Measurements from ENCODE around the gene GORASP1. TPM values are rescaled to one million over a fixed set of nuclear protein-coding genes. Genes with fewer than 3 reads are reported as not detected.

Gene GORASP1
- total and polyA plus RNA-seq, 2 of the 8 experiments (the other 6 are each of a cell fraction or from before 2014, with no cell fraction given): 33.4 to 33.5 TPM

- H3K18ac ChIP-seq (ENCODE audit: extremely low read depth, low read length): no peak overlapping the region
- FAIRE-seq (no peak), DNase-seq (ENCODE audit: low read depth in 1 of 2, low spot score in 2 of 2) (no peak)
- no peak overlapping the region for H2BK12ac ChIP-seq (ENCODE audit: low read depth, low read length)
- no peaks in the 10 kb centered on the region for H3K23me2 ChIP-seq (ENCODE audit: low read depth, low read length)
- H4K91ac ChIP-seq (replicated peaks; ENCODE audit: insufficient read length, low read length): no peak overlapping the region
- H3K9ac ChIP-seq (replicated peaks in 1 of 4; ENCODE audit: extremely low read depth in 1 of 4, low read depth in 3 of 4, low read length in 3 of 4): no peak overlapping the region
- peaks cover 8 to 49% (median 19%) of the 10 kb centered on the region in 4 experiments for H3K36me3 ChIP-seq (ENCODE audit: control insufficient read depth in 2 of 4, insufficient read depth in 4 of 4, low read length in 3 of 4)
- no peak overlapping the region for H3K14ac ChIP-seq (ENCODE audit: insufficient read length)
- WGBS, 2 experiments (ENCODE audit: extremely low coverage in 1 of 2, insufficient coverage in 1 of 2, insufficient read length in 1 of 2, insufficient replicate concordance in 2 of 2, low coverage in 1 of 2, low lambda C conversion rate in 2 of 2, missing lambda C conversion rate in 1 of 2): 93% methylated on average over 4 of the region's 4 CpGs; no CpG with 5 or more reads in 1 of the 2 experiments
- H3K23ac ChIP-seq (ENCODE audit: insufficient read length): no peak overlapping the region
- H2BK5ac ChIP-seq (ENCODE audit: low read depth, low read length): no peak overlapping the region
- H4K5ac ChIP-seq (ENCODE audit: insufficient read length, low read depth, low read length): no peak overlapping the region
- ChIA-PET CTCF (ENCODE audit: partially characterized antibody) (no interaction called here), POLR2A (ENCODE audit: partially characterized antibody) (interaction anchor here (1.0 kb wide), 1 partner anchor 32 kb away, joined by 3 read pairs; no protein-coding TSS in a partner anchor)
- H3K27me3 ChIP-seq (replicated peaks in 1 of 4; ENCODE audit: control insufficient read depth in 3 of 4, extremely low read depth in 1 of 4, insufficient read depth in 3 of 4, low read length in 3 of 4): no peaks in the 10 kb centered on the region
- no peak overlapping the region for H2AK5ac ChIP-seq (ENCODE audit: low read depth, low read length)
- H3K4me1 ChIP-seq (replicated peaks in 1 of 4; ENCODE audit: control insufficient read depth in 3 of 4, insufficient read depth in 4 of 4, low read length in 3 of 4): no peaks in the 10 kb centered on the region
- no peak overlapping the region for H3K4ac ChIP-seq (replicated peaks; ENCODE audit: insufficient read length, low read depth, low read length)
- no peak overlapping the region for H3K4me2 ChIP-seq (ENCODE audit: insufficient read depth in 1 of 2, low read depth in 2 of 2, low read length in 2 of 2)
- H4K8ac ChIP-seq (ENCODE audit: extremely low read depth, insufficient read depth, low read length): no peak overlapping the region
- TF ChIP-seq CHD1 (IDR thresholded peaks at IDR 0.05; ENCODE audit: low read depth, low read length): no peak
- no peak for TF ChIP-seq POLR2A (IDR thresholded peaks at IDR 0.05; ENCODE audit: control extremely low read depth in 1 of 2, low read depth in 2 of 2, low read length in 2 of 2)
- no peak for TF ChIP-seq TCF12 (IDR thresholded peaks at IDR 0.05; ENCODE audit: low read depth, low read length)
- no peak for TF ChIP-seq HDAC6 (IDR thresholded peaks at IDR 0.05; ENCODE audit: low read depth, low read length)
- TF ChIP-seq SRF (IDR thresholded peaks at IDR 0.05; ENCODE audit: low read depth, low read length): no peak
- no peak for TF ChIP-seq BCL11A (IDR thresholded peaks at IDR 0.05; ENCODE audit: low read depth in 2 of 2, low read length in 2 of 2)
- TF ChIP-seq CBX5 (IDR thresholded peaks at IDR 0.05; ENCODE audit: low read depth, low read length): no peak
- TF ChIP-seq, protein P1, sequence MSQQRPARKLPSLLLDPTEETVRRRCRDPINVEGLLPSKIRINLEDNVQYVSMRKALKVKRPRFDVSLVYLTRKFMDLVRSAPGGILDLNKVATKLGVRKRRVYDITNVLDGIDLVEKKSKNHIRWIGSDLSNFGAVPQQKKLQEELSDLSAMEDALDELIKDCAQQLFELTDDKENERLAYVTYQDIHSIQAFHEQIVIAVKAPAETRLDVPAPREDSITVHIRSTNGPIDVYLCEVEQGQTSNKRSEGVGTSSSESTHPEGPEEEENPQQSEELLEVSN (IDR thresholded peaks at IDR 0.05): no peak
- no peak for TF ChIP-seq CEBPB (IDR thresholded peaks at IDR 0.05; ENCODE audit: low read depth, low read length)
- H2AFZ ChIP-seq (ENCODE audit: low read length): no peak overlapping the region
- no peaks in the 10 kb centered on the region for H3K9me3 ChIP-seq (ENCODE audit: insufficient read depth in 2 of 2, low read depth in 1 of 2, low read length in 1 of 2)
- H3K27ac ChIP-seq (ENCODE audit: low read depth, low read length): no peak overlapping the region
- H2BK120ac ChIP-seq (replicated peaks; ENCODE audit: low read depth, low read length): no peak overlapping the region
- H3K79me1 ChIP-seq (ENCODE audit: low read depth, low read length): no peaks in the 10 kb centered on the region
- H2BK15ac ChIP-seq (ENCODE audit: low read length): no peak overlapping the region
- H3K56ac ChIP-seq (replicated peaks; ENCODE audit: insufficient read length, low read depth, low read length): no peak overlapping the region
- H3K4me3 ChIP-seq (ENCODE audit: extremely low read depth in 1 of 4, insufficient read depth in 2 of 4, low read depth in 3 of 4, low read length in 4 of 4): no peak overlapping the region
- H4K20me1 ChIP-seq (replicated peaks in 1 of 2; ENCODE audit: control insufficient read depth in 1 of 2, insufficient read depth in 2 of 2, low read length in 2 of 2): no peaks in the 10 kb centered on the region
- H2BK20ac ChIP-seq (ENCODE audit: low read length): no peak overlapping the region
- no peaks in the 10 kb centered on the region for H3K79me2 ChIP-seq (ENCODE audit: control insufficient read depth in 1 of 2, insufficient read depth in 2 of 2, low read length in 2 of 2)
These were observed 24.6 kb downstream of the GORASP1 start for GRCh38 chr3:39082666-39083313.

Data from H1 (cell line).